ENCODE data around the gene OR52E6.

The OR52E6 gene

DNA sequence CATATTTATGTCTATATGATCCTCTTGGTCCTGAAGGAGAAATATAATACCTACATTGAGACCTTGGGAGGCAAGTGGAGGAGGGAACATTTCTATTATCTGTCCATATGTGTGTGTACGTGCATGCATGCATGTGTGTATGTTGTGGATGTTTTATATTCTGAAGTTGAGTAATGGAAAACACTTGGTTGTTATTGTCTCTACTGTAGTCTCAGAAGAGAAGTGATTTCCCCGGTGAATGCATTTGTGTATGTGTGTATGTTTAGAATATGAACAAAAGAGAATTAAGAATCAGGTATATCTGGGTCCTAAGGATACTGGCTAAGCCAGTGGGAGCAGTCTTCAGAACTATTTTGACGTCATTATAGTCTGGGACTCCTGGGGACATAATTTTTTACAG, 50.5 kb downstream of the OR52E6 start, which contains the start of gene OR52N1:
Gene OR52N1, minus strand, starts transcription at position 101 of the 400 bp plus-strand sequence. CDS start 2,449 bp downstream, outside the sequence.
- no peak for DNase-seq
